ENCODE results near the gene WFDC8. TPM values are rescaled to one million over a fixed set of nuclear protein-coding genes. Genes with fewer than 3 reads are reported as not detected.

The WFDC8 gene
- total and polyA plus RNA-seq, 3 donors from 2014 or later: not detected

DNA sequence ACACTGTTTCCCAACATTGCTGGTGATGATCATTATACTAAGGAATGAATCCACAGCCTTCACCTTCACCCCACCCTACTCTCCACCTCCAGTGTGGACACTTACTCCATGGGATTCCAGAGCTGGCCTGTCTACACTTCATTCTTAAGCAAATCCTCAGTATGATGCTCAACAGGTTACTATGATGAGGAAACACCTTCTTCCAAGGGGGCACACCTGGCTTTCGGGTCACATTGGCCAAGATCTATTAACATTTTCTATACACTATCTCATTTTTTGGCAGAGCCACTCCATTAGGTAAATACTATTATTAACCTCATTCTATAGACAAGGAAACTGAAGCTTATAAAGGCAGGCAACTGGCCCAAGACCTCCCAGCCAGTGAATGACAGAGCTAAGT is 23.9 kb downstream of the WFDC8 start:
- Histone ChIP-seq H3K9me3 (no peaks in the 10 kb centered on the region), H3K4me3 (no peak overlapping the region), H3K27me3 (no peaks in the 10 kb centered on the region), H3K27ac (no peak overlapping the region), H3K36me3 (ENCODE audit: low read depth, missing control alignments) (no peaks in the 10 kb centered on the region), H3K4me1 (no peaks in the 10 kb centered on the region)
- no peak for DNase-seq
- TF ChIP-seq, protein P1, sequence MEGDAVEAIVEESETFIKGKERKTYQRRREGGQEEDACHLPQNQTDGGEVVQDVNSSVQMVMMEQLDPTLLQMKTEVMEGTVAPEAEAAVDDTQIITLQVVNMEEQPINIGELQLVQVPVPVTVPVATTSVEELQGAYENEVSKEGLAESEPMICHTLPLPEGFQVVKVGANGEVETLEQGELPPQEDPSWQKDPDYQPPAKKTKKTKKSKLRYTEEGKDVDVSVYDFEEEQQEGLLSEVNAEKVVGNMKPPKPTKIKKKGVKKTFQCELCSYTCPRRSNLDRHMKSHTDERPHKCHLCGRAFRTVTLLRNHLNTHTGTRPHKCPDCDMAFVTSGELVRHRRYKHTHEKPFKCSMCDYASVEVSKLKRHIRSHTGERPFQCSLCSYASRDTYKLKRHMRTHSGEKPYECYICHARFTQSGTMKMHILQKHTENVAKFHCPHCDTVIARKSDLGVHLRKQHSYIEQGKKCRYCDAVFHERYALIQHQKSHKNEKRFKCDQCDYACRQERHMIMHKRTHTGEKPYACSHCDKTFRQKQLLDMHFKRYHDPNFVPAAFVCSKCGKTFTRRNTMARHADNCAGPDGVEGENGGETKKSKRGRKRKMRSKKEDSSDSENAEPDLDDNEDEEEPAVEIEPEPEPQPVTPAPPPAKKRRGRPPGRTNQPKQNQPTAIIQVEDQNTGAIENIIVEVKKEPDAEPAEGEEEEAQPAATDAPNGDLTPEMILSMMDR (IDR thresholded peaks at IDR 0.05): no peak
- no peak for TF ChIP-seq POLR2A (IDR thresholded peaks at IDR 0.05)
- intact Hi-C loops (cut with DNase I; ENCODE audit: low total_unique reads): no loop called here
- 88 to 89% methylated on average over 1 of the region's 1 CpG for WGBS, 2 donors

DNA sequence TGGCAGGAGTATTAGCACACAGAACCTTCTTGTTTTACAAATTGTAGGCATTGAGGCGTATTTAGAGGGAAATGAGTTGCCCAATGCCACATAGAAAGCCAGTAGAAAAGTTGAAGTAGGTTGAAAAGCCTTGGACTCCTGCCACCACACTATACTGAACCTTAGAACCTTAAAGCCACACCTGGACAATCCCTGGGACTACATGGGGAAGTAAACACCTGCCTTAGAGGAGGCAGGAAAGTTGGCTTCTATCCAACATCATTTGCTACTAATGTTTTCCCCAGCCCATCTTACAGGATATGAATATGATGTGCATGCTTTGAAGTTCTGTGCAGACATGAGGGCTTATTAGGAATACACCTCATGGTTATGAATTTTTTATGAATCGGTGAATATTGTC is 26.6 kb downstream of the WFDC8 start:
- TF ChIP-seq, protein P1 (IDR thresholded peaks at IDR 0.05): no peak
- Histone ChIP-seq H3K9me3 (no peaks in the 10 kb centered on the region), H3K4me3 (no peak overlapping the region), H3K27ac (no peak overlapping the region), H3K27me3 (no peaks in the 10 kb centered on the region), H3K4me1 (peaks cover 5% of the 10 kb centered on the region), H3K36me3 (ENCODE audit: low read depth, missing control alignments) (no peaks in the 10 kb centered on the region)
- WGBS, 2 donors: 86 to 91% methylated on average over 2 of the region's 2 CpGs
- intact Hi-C loops (cut with DNase I; ENCODE audit: low total_unique reads): no loop called here
- DNase-seq: no peak

DNA sequence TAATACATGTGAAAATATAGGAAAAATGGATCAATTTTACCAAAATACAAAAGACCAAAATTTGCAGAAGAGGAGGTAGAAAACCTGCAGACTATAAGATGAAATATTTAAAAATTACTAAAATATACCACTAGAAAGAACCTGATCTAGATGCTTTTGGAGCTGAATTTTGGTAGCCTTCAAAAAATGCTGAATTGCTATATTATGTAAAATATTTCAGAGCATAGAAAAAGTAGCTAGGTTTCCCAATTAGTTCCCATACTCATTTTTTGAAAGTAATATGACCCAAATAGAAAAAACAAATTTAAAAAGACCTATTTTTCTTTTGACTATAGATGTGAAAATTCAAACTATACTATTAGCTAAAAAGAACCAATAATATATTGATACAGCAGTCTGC is 28.3 kb downstream of the WFDC8 start:
- no peaks in the 10 kb centered on the region for H3K9me3 ChIP-seq
- H3K4me3 ChIP-seq: no peak overlapping the region
- peaks cover 5% of the 10 kb centered on the region for H3K4me1 ChIP-seq
- DNase-seq: no peak
- TF ChIP-seq, protein P1 (IDR thresholded peaks at IDR 0.05): no peak
- no peak for TF ChIP-seq POLR2A (IDR thresholded peaks at IDR 0.05)
- H3K36me3 ChIP-seq (ENCODE audit: low read depth, missing control alignments): no peaks in the 10 kb centered on the region
- no peaks in the 10 kb centered on the region for H3K27me3 ChIP-seq
- intact Hi-C loops (cut with DNase I; ENCODE audit: low total_unique reads): no loop called here
- no peak overlapping the region for H3K27ac ChIP-seq

DNA sequence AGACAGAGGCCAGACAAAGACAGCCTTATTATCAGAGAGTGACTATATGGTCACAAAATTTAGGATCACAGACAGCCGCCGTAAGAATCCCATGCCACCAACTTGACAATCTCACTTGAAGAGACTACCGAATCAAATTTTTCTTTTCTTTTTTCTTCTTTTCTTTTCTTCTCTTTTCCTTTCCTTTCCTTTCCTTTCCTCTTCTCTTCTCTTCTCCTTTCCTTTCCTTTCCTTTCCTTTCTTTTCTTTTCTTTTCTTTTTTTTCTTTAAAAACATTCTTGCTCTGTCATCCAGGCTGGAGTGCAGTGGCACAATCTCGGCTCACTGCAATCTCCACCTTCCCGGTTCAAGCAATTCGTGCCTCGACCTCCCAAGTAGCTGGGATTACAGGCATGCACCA is 30.7 kb downstream of the WFDC8 start:
- peaks cover 5% of the 10 kb centered on the region for H3K4me1 ChIP-seq
- no peaks in the 10 kb centered on the region for H3K36me3 ChIP-seq (ENCODE audit: low read depth, missing control alignments)
- H3K27ac ChIP-seq: peak overlapping the region; percentile 44 to 52
- no peaks in the 10 kb centered on the region for H3K27me3 ChIP-seq
- intact Hi-C loops (cut with DNase I; ENCODE audit: low total_unique reads): no loop called here
- H3K9me3 ChIP-seq: no peaks in the 10 kb centered on the region
- WGBS, 2 donors: 74 to 79% methylated on average over 7 of the region's 7 CpGs
- TF ChIP-seq POLR2A (IDR thresholded peaks at IDR 0.05): no peak
- TF ChIP-seq, protein P1 (IDR thresholded peaks at IDR 0.05): no peak
- DNase-seq: no peak
- no peak overlapping the region for H3K4me3 ChIP-seq

DNA sequence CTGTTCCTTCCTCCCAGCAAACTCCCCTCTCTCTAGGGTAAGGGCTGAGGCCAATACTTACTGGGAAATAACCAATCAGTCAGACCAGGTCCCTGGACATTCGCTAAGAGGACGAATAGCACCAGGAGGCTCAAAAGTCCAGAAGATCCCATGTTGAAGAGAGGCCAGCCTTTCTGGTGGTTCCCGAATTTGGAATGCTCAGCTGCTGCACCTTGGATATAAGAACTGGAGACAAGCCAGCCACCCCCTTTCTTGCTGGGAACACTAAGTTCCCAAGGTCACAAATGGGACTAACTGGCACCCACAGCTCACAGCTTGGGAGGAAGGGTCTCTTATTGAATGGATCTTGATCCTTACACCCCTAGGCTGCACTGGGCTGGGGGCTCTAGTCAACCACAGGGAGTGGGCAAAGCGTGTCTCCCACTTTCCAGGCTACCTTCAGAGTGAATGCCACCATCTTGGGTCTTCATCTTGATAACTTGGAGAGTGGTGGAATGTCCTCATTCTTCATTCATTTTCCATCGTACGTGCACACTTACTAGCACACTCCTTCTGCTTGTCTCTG is 31.8 kb downstream of the WFDC8 start, which contains the start of gene EPPIN:
EPPIN (minus strand) TSS at position 196 of the 565 bp plus-strand sequence; CDS start at position 152, 44 bp downstream.
- H3K27me3 ChIP-seq: no peaks in the 10 kb centered on the region
- intact Hi-C loops (cut with DNase I; ENCODE audit: low total_unique reads): no loop called here
- H3K4me1 ChIP-seq: peaks cover 5% of the 10 kb centered on the region
- H3K9me3 ChIP-seq: no peaks in the 10 kb centered on the region
- no peaks in the 10 kb centered on the region for H3K36me3 ChIP-seq (ENCODE audit: low read depth, missing control alignments)
- DNase-seq: peak; percentile 65
- TF ChIP-seq, protein P1 (IDR thresholded peaks at IDR 0.05): no peak
- TF ChIP-seq POLR2A (IDR thresholded peaks at IDR 0.05): no peak
- H3K27ac ChIP-seq: peak within 1 kb of the TSS; percentile 67 to 79
- H3K4me3 ChIP-seq: peak within 1 kb of the TSS in 1 of 2 donors; percentile 55
- 51 to 61% methylated on average over 6 of the region's 6 CpGs for WGBS, 2 donors

Data from testis (tissue), 3 donors.